Trophoblast cell (in vitro differentiated cells and primary cell): ENCODE results near the gene TSHZ2.

Experiments
- DNase-seq, 2 donors: peaks; one replicate each; pipeline ENCODE4 v3.0.0-alpha.2; 2016
- H2AFZ ChIP-seq: 2 replicates; pipeline ENCODE4 v1.6.1; 2013; ENCODE audit warnings: low read length, moderate library complexity, mild to moderate bottlenecking; ENCODE audit not compliant: insufficient read depth, poor library complexity
- H2AK5ac ChIP-seq: 2 replicates; pipeline ENCODE4 v1.6.1; 2013; ENCODE audit warnings: mild to moderate bottlenecking, low read length
- H2BK120ac ChIP-seq: 2 replicates; pipeline ENCODE4 v1.6.1; 2013; ENCODE audit warnings: low read length, mild to moderate bottlenecking, moderate library complexity; ENCODE audit not compliant: insufficient read depth, poor library complexity
- H2BK12ac ChIP-seq: 2 replicates; pipeline ENCODE4 v1.6.1; 2013; ENCODE audit warnings: mild to moderate bottlenecking, low read length, moderate library complexity
- H2BK5ac ChIP-seq: 2 replicates; pipeline ENCODE4 v1.6.1; 2013; ENCODE audit warnings: low read length, low read depth, moderate library complexity, mild to moderate bottlenecking; ENCODE audit not compliant: poor library complexity
- H3K14ac ChIP-seq: 2 replicates; pipeline ENCODE4 v1.6.1; 2013; ENCODE audit warnings: mild to moderate bottlenecking, low read length
- H3K18ac ChIP-seq: 2 replicates; pipeline ENCODE4 v1.6.1; 2013; ENCODE audit warnings: mild to moderate bottlenecking, low read length
- H3K23ac ChIP-seq: 2 replicates; pipeline ENCODE4 v1.6.1; 2013; ENCODE audit warnings: low read length
- H3K27ac ChIP-seq: 2 replicates; pipeline ENCODE4 v1.5.1; 2013; ENCODE audit warnings: low read depth, mild to moderate bottlenecking, inconsistent platforms, low read length, moderate library complexity
- H3K27me3 ChIP-seq: 2 replicates; pipeline ENCODE4 v1.6.1; 2013; ENCODE audit warnings: inconsistent platforms, mild to moderate bottlenecking, low read length, moderate library complexity; ENCODE audit not compliant: insufficient read depth
- H3K36me3 ChIP-seq, 2 experiments: 1 replicate in 1 of 2; 2 replicates in 1 of 2; pipeline ENCODE4 v1.6.1; 2013; ENCODE audit warnings: low read length in 2 of 2, mild to moderate bottlenecking in 2 of 2, moderate library complexity in 1 of 2; ENCODE audit not compliant: insufficient read depth in 2 of 2, control insufficient read depth in 1 of 2
- H3K4ac ChIP-seq: 2 replicates; pipeline ENCODE4 v1.6.1; 2013; ENCODE audit warnings: low read depth, mild to moderate bottlenecking, low read length, moderate library complexity
- H3K4me1 ChIP-seq, 2 experiments: 1 replicate in 1 of 2; 2 replicates in 1 of 2; pipeline ENCODE4 v1.6.1; 2013; ENCODE audit warnings: low read length in 2 of 2, mild to moderate bottlenecking in 2 of 2, moderate library complexity in 1 of 2; ENCODE audit not compliant: insufficient read depth in 2 of 2, control insufficient read depth in 1 of 2
- H3K4me2 ChIP-seq: 2 replicates; pipeline ENCODE4 v1.6.1; 2013; ENCODE audit warnings: inconsistent platforms, mild to moderate bottlenecking, low read length, moderate library complexity
- H3K4me3 ChIP-seq: 2 replicates; pipeline ENCODE4 v1.5.1; 2013; ENCODE audit warnings: mild to moderate bottlenecking, low read depth, low read length, inconsistent platforms
- H3K79me1 ChIP-seq: one replicate; pipeline ENCODE4 v1.6.1; 2013; ENCODE audit warnings: low read length
- H3K79me2 ChIP-seq: 2 replicates; pipeline ENCODE4 v1.6.1; 2013; ENCODE audit warnings: low read length, mild to moderate bottlenecking; ENCODE audit not compliant: control insufficient read depth, insufficient read depth, poor library complexity
- H3K9ac ChIP-seq: 2 replicates; pipeline ENCODE4 v1.6.1; 2013; ENCODE audit warnings: mild to moderate bottlenecking, low read length
- H3K9me3 ChIP-seq: 2 replicates; pipeline ENCODE4 v1.6.1; 2013; ENCODE audit warnings: low read depth, mild to moderate bottlenecking, control low read depth, inconsistent platforms, low read length; ENCODE audit not compliant: insufficient read depth
- H4K12ac ChIP-seq: 2 replicates; pipeline ENCODE4 v1.6.1; 2013; ENCODE audit warnings: low read depth, mild to moderate bottlenecking, low read length, moderate library complexity
- H4K8ac ChIP-seq: 2 replicates; pipeline ENCODE4 v1.6.1; 2013; ENCODE audit warnings: low read depth, mild to moderate bottlenecking, low read length, moderate library complexity
- H4K91ac ChIP-seq: one replicate; pipeline ENCODE4 v1.6.1; 2013; ENCODE audit warnings: low read depth, mild to moderate bottlenecking, low read length, moderate library complexity
- WGBS: extraction: QIAGEN DNeasy Blood & Tissue Kit; methylation state at CpG from one replicate; pipeline ENCODE4 v1.1.7; 2013; ENCODE audit warnings: missing lambda C conversion rate; ENCODE audit not compliant: insufficient read length, insufficient coverage; ENCODE audit errors: extremely low coverage; 5-methylcytosine and 5-hydroxymethylcytosine counted together

Gene TSHZ2

DNA sequence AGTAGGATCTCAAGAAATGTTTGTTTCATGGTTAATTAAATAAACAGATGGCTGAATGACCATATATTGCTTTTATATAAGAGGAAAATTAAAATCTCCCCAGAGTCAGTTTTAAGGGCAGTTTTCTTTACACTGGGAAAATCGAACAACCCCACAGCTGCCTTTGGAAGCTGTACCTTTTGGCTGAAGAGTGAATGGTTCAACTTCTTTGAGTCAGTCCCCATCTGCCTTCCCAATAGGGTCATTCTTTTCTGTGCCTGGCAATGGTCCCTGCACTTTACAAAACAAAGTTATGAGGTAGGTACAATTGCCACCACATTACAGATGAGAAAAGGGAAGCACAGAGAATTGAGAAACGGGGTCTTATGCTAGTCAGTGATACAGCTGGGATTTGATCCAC is 39.5 kb downstream of the TSHZ2 start:
- no peak overlapping the region for H2BK12ac ChIP-seq
- H4K12ac ChIP-seq = no peak overlapping the region
- no peak overlapping the region for H3K4me2 ChIP-seq
- H4K8ac ChIP-seq = no peak overlapping the region
- H3K27me3 ChIP-seq = no peaks in the 10 kb centered on the region
- no peaks in the 10 kb centered on the region for H3K4me1 ChIP-seq
- no peaks in the 10 kb centered on the region for H3K79me1 ChIP-seq
- H2BK5ac ChIP-seq = no peak overlapping the region
- H4K91ac ChIP-seq = no peak overlapping the region
- WGBS = no CpG with 5 or more reads among the region's 2 CpGs
- H3K36me3 ChIP-seq = no peaks in the 10 kb centered on the region
- no peaks in the 10 kb centered on the region for H3K9me3 ChIP-seq
- no peak overlapping the region for H2AFZ ChIP-seq
- H2AK5ac ChIP-seq = no peak overlapping the region
- no peak overlapping the region for H3K14ac ChIP-seq
- no peak overlapping the region for H3K9ac ChIP-seq
- no peak overlapping the region for H3K18ac ChIP-seq
- H3K27ac ChIP-seq = no peak overlapping the region
- H3K4ac ChIP-seq = no peak overlapping the region
- no peak overlapping the region for H3K23ac ChIP-seq
- no peaks in the 10 kb centered on the region for H3K79me2 ChIP-seq
- no peak overlapping the region for H2BK120ac ChIP-seq
- H3K4me3 ChIP-seq = no peak overlapping the region
- no peak for DNase-seq

DNA sequence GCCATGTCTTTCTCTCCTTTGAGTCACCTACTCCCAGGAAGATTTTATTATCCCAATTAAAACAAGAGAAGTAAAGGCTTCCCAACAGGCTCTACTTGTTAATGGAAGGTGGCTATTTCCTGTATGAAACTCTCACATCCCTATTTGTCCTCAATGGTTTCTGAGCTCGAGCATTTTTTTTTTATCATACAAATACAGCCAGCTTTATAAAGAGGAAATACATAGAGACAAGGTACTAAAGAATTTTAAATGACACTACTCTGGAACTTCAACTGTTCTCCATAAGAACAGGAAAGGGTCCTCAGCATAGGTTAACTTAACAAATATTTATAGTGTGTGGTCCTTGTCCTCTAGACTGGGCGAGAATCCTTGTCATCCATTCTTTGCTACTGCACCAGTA is 41.0 kb downstream of the TSHZ2 start:
- Histone ChIP-seq H2AK5ac (no peak overlapping the region), H3K79me2 (no peaks in the 10 kb centered on the region), H3K4me3 (no peak overlapping the region), H2AFZ (no peak overlapping the region), H4K91ac (no peak overlapping the region), H3K27me3 (no peaks in the 10 kb centered on the region), H3K14ac (no peak overlapping the region), H3K36me3 (no peaks in the 10 kb centered on the region), H2BK12ac (no peak overlapping the region), H4K8ac (no peak overlapping the region), H4K12ac (no peak overlapping the region), H2BK120ac (no peak overlapping the region), H2BK5ac (no peak overlapping the region), H3K4me2 (no peak overlapping the region), H3K9me3 (no peaks in the 10 kb centered on the region), H3K9ac (no peak overlapping the region), H3K4me1 (no peaks in the 10 kb centered on the region), H3K79me1 (no peaks in the 10 kb centered on the region), H3K27ac (no peak overlapping the region), H3K18ac (no peak overlapping the region), H3K23ac (no peak overlapping the region), H3K4ac (no peak overlapping the region)
- no peak for DNase-seq
- no CpG with 5 or more reads among the region's 2 CpGs for WGBS

DNA sequence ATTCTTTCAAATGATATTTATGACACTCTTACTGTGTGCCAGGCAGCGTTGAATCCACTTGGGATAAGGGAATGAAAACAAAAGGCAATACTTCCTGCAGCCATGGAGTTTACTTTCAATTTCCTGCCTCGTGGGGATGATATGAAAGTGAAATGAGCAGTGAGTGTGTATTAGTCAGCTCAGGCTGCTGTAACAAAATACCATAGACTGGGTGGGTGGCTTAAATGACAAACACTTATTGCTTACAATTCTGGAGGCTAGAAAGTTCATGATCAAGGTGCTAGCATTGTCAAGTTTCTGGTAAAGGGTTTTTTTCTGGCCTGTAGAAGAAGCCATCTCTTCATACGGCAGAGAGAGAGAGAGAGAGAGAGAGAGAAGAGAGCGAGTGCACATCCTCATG is 41.7 kb downstream of the TSHZ2 start:
- no peak overlapping the region for H3K4ac ChIP-seq
- no peaks in the 10 kb centered on the region for H3K79me1 ChIP-seq
- no peak overlapping the region for H2AFZ ChIP-seq
- H3K79me2 ChIP-seq = no peaks in the 10 kb centered on the region
- no peak overlapping the region for H3K27ac ChIP-seq
- H4K91ac ChIP-seq = no peak overlapping the region
- no peaks in the 10 kb centered on the region for H3K4me1 ChIP-seq
- WGBS = no CpG with 5 or more reads among the region's 4 CpGs
- H2BK120ac ChIP-seq = no peak overlapping the region
- no peak overlapping the region for H3K14ac ChIP-seq
- H2BK5ac ChIP-seq = no peak overlapping the region
- no peak for DNase-seq
- H2AK5ac ChIP-seq = no peak overlapping the region
- H4K12ac ChIP-seq = no peak overlapping the region
- H3K18ac ChIP-seq = no peak overlapping the region
- H3K27me3 ChIP-seq = no peaks in the 10 kb centered on the region
- H3K9ac ChIP-seq = no peak overlapping the region
- H3K23ac ChIP-seq = no peak overlapping the region
- no peaks in the 10 kb centered on the region for H3K36me3 ChIP-seq
- no peak overlapping the region for H2BK12ac ChIP-seq
- H4K8ac ChIP-seq = no peak overlapping the region
- H3K9me3 ChIP-seq = no peaks in the 10 kb centered on the region
- no peak overlapping the region for H3K4me2 ChIP-seq
- H3K4me3 ChIP-seq = no peak overlapping the region

DNA sequence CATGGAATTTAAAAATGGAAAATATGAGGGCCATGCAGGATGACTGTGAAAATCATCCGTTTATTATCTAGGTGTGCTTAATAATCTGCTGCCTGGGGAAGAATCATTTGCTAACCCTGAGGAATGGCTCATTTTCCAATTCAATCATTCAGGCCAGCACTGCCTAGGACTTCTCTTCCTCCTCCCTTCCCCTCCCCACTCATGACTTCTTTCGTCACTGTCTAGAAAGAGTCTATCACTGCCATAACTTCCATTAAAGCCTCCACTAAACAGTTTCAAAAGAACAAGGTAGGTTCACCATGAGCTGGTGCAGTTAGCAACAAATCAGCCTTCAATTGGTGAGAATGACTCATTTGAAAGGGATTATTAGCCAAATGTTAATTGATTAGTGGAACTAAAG is 43.9 kb downstream of the TSHZ2 start:
- H3K27me3 ChIP-seq = no peaks in the 10 kb centered on the region
- no peaks in the 10 kb centered on the region for H3K79me2 ChIP-seq
- no peaks in the 10 kb centered on the region for H3K4me1 ChIP-seq
- H2BK12ac ChIP-seq = no peak overlapping the region
- no peak overlapping the region for H2AFZ ChIP-seq
- H3K27ac ChIP-seq = no peak overlapping the region
- H3K14ac ChIP-seq = no peak overlapping the region
- no peak overlapping the region for H3K9ac ChIP-seq
- no peak overlapping the region for H2BK5ac ChIP-seq
- no peak overlapping the region for H4K12ac ChIP-seq
- no peak overlapping the region for H3K18ac ChIP-seq
- H3K4me2 ChIP-seq = no peak overlapping the region
- H3K79me1 ChIP-seq = no peaks in the 10 kb centered on the region
- no peak overlapping the region for H3K4ac ChIP-seq
- DNase-seq = no peak
- no peak overlapping the region for H3K23ac ChIP-seq
- no CpG with 5 or more reads among the region's 2 CpGs for WGBS
- no peak overlapping the region for H4K8ac ChIP-seq
- no peaks in the 10 kb centered on the region for H3K36me3 ChIP-seq
- H3K4me3 ChIP-seq = no peak overlapping the region
- no peak overlapping the region for H4K91ac ChIP-seq
- no peaks in the 10 kb centered on the region for H3K9me3 ChIP-seq
- no peak overlapping the region for H2AK5ac ChIP-seq
- no peak overlapping the region for H2BK120ac ChIP-seq
